Measurements from ENCODE around the gene PAK1.

- no peak for TF ChIP-seq CTCF (IDR thresholded peaks at IDR 0.05; ENCODE audit: low read length)
- TF ChIP-seq EZH2 (IDR thresholded peaks at IDR 0.05; ENCODE audit: borderline replicate concordance, low read length) = no peak
These were observed 141.6 kb downstream of the PAK1 start for GRCh38 chr11:77332259-77332658.
